Glutamatergic neuron (in vitro differentiated cells): ENCODE data around the gene ENDOV. TPM values are rescaled to one million over a fixed set of nuclear protein-coding genes. Genes with fewer than 3 reads are reported as not detected.

Experiments
- DNase-seq: peaks from one replicate; pipeline ENCODE4 v3.0.0; 2022
- H3K27ac Mint-ChIP-seq: one replicate; pipeline ENCODE4 v1.8.0; 2020; ENCODE audit warnings: mild to moderate bottlenecking, mixed read lengths, inconsistent platforms; ENCODE audit not compliant: unreplicated experiment
- H3K27me3 Mint-ChIP-seq: one replicate; pipeline ENCODE4 v1.8.0; 2020; ENCODE audit warnings: mild to moderate bottlenecking, moderate library complexity, mixed read lengths, inconsistent platforms; ENCODE audit not compliant: unreplicated experiment
- H3K36me3 Mint-ChIP-seq: one replicate; pipeline ENCODE4 v1.8.0; 2020; ENCODE audit warnings: mild to moderate bottlenecking, mixed read lengths, inconsistent platforms; ENCODE audit not compliant: unreplicated experiment
- H3K4me1 Mint-ChIP-seq: one replicate; pipeline ENCODE4 v1.8.0; 2020; ENCODE audit warnings: mild to moderate bottlenecking, low read depth, mixed read lengths, inconsistent platforms; ENCODE audit not compliant: unreplicated experiment
- H3K4me3 Mint-ChIP-seq: one replicate; pipeline ENCODE4 v1.8.0; 2020; ENCODE audit warnings: mild to moderate bottlenecking, mixed read lengths, inconsistent platforms; ENCODE audit not compliant: unreplicated experiment
- H3K9me3 Mint-ChIP-seq: one replicate; pipeline ENCODE4 v1.8.0; 2020; ENCODE audit warnings: mild to moderate bottlenecking, moderate library complexity, mixed read lengths, inconsistent platforms; ENCODE audit not compliant: unreplicated experiment
- CTCF ChIP-seq: fragments of 200-600 bp; sonication (generic); IDR thresholded peaks from one replicate; pipeline ENCODE4 v1.5.0; 2021; ENCODE audit not compliant: partially characterized antibody, unreplicated experiment
- long read RNA-seq: library from polyadenylated mRNA; unstranded; transcript quantifications from one replicate; pipeline ENCODE4 v2.0.0, GENCODE V29; 2020; ENCODE audit not compliant: unreplicated experiment
- total RNA-seq: library from RNA; stranded (reverse); fragmentation: NEBNext Ultra II Directional; extraction: Animal tissue kit (Norgen Biotek cat#: 25700); gene quantifications from one replicate; pipeline ENCODE4 v1.2.1, GENCODE V29; 2021; ENCODE audit not compliant: unreplicated experiment

Gene ENDOV
- 42.1 TPM for total RNA-seq
- long read RNA-seq, partial matches to known transcripts = 2 of 14 reads
- long read RNA-seq, other reads (novel, unspliced or antisense) = 11 of 14 reads

GRCh38 chr17:80414803-80415625 is at the start of gene ENDOV:
TSS of gene ENDOV (plus strand) at chr17:80415167. CDS start at chr17:80415195, 28 bp downstream.
- H3K4me1 Mint-ChIP-seq = peaks cover 12% of the 10 kb centered on the region
- peak; percentile 95 for DNase-seq
- peaks cover 11% of the 10 kb centered on the region for H3K27me3 Mint-ChIP-seq
- peak within 1 kb of the TSS; percentile 59 for H3K27ac Mint-ChIP-seq
- H3K9me3 Mint-ChIP-seq = peaks cover 9% of the 10 kb centered on the region
- H3K4me3 Mint-ChIP-seq = peak within 1 kb of the TSS; percentile 91
- H3K36me3 Mint-ChIP-seq = no peaks in the 10 kb centered on the region
- TF ChIP-seq CTCF = no peak

GRCh38 chr17:80365983-80366382 is 49.0 kb upstream of the ENDOV start:
- H3K4me1 Mint-ChIP-seq = peaks cover 15% of the 10 kb centered on the region
- TF ChIP-seq CTCF = no peak
- no peaks in the 10 kb centered on the region for H3K36me3 Mint-ChIP-seq
- DNase-seq = no peak
- H3K27ac Mint-ChIP-seq = no peak overlapping the region
- no peak overlapping the region for H3K4me3 Mint-ChIP-seq
- no peaks in the 10 kb centered on the region for H3K9me3 Mint-ChIP-seq
- H3K27me3 Mint-ChIP-seq = no peaks in the 10 kb centered on the region

DNA sequence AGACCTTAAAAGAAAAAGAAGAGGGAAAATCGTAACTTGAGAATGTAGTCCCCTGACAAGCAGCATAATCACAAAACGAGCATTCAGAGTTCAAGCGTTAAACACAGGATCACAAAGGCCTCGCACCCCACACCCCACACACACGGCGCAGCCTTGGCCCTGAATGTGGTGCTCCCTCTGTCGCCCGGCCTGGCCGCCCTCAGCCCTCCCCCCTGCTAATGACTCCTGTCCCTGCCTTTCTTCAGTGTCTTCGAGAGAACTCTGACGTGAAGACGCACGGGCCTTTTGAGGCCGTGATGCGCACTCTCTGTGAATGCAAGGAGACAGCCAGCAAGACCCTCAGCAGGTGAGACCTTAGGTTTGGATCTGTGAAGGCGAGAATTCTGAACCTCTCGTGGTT is 47.5 kb upstream of the ENDOV start:
- H3K4me3 Mint-ChIP-seq = no peak overlapping the region
- no peak for TF ChIP-seq CTCF
- H3K27ac Mint-ChIP-seq = peak overlapping the region; percentile 40
- H3K9me3 Mint-ChIP-seq = no peaks in the 10 kb centered on the region
- no peaks in the 10 kb centered on the region for H3K36me3 Mint-ChIP-seq
- no peaks in the 10 kb centered on the region for H3K27me3 Mint-ChIP-seq
- DNase-seq = no peak
- peaks cover 15% of the 10 kb centered on the region for H3K4me1 Mint-ChIP-seq

DNA sequence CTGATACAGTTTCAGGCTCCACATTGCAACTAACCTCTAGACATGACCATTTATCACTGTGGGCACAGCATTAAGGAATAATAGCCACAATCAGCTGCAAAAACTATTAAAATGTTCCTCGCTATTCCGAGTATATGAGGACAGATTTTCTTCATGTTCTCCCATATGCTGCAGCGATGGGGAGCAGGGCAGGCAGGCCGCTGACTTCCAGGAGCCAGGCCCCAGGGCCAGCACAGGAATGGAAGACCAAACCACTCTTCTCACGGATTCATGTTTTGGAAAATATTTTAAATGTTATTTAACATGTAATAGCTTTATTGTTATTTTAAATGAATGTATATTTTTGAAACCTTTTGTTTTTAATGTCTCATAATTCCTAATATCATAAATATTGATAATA is 43.8 kb upstream of the ENDOV start:
- no peaks in the 10 kb centered on the region for H3K36me3 Mint-ChIP-seq

More for the DNA sequence above, 43.8 kb upstream of the ENDOV start:
- Mint-ChIP-seq H3K27ac (no peak overlapping the region), H3K4me3 (no peak overlapping the region), H3K4me1 (peaks cover 14% of the 10 kb centered on the region), H3K9me3 (peaks cover 1% of the 10 kb centered on the region), H3K27me3 (no peaks in the 10 kb centered on the region)
- DNase-seq = no peak
- TF ChIP-seq CTCF = no peak
